HUES6 (cell line): ENCODE data around the gene MBNL2.

ENCODE experiments used
- H3K27ac ChIP-seq: 2 replicates; pipeline ENCODE4 v1.7.0; 2013; ENCODE audit warnings: low read depth, mild to moderate bottlenecking, low read length, inconsistent platforms
- H3K27me3 ChIP-seq: 2 replicates; pipeline ENCODE4 v1.6.1; 2013; ENCODE audit warnings: low read length; ENCODE audit not compliant: control insufficient read depth, insufficient read depth
- H3K36me3 ChIP-seq: 2 replicates; pipeline ENCODE4 v1.6.1; 2013; ENCODE audit warnings: low read length; ENCODE audit not compliant: control insufficient read depth, insufficient read depth
- H3K4me1 ChIP-seq: 2 replicates; pipeline ENCODE4 v1.6.1; 2013; ENCODE audit warnings: low read length; ENCODE audit not compliant: control insufficient read depth, insufficient read depth
- H3K4me3 ChIP-seq: 2 replicates; pipeline ENCODE4 v1.5.1; 2013; ENCODE audit warnings: low read depth, low read length
- H3K9ac ChIP-seq: one replicate; pipeline ENCODE4 v1.6.1; 2013; ENCODE audit warnings: mild to moderate bottlenecking, low read length
- H3K9me3 ChIP-seq: 2 replicates; pipeline ENCODE4 v1.6.1; 2013; ENCODE audit warnings: low read depth, low read length; ENCODE audit not compliant: control insufficient read depth, insufficient read depth

MBNL2 gene, protein sequence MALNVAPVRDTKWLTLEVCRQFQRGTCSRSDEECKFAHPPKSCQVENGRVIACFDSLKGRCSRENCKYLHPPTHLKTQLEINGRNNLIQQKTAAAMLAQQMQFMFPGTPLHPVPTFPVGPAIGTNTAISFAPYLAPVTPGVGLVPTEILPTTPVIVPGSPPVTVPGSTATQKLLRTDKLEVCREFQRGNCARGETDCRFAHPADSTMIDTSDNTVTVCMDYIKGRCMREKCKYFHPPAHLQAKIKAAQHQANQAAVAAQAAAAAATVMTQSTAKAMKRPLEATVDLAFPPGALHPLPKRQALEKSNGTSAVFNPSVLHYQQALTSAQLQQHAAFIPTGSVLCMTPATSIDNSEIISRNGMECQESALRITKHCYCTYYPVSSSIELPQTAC

GRCh38 chr13:97221989-97222700 lies at the start of gene MBNL2:
TSS of gene MBNL2 (plus strand) at chr13:97222333. CDS start at chr13:97276236, 53,903 bp downstream.
- peaks cover 94% of the 10 kb centered on the region for H3K27me3 ChIP-seq
- peak within 1 kb of the TSS; percentile 57 for H3K4me3 ChIP-seq
- H3K27ac ChIP-seq: no peak within 1 kb of the TSS
- H3K9me3 ChIP-seq: no peaks in the 10 kb centered on the region
- peaks cover 18% of the 10 kb centered on the region for H3K4me1 ChIP-seq
- H3K36me3 ChIP-seq: no peaks in the 10 kb centered on the region
- peak within 1 kb of the TSS; percentile 6 for H3K9ac ChIP-seq

- H3K4me3 ChIP-seq: no peak overlapping the region
- H3K27ac ChIP-seq: no peak overlapping the region
- H3K36me3 ChIP-seq: no peaks in the 10 kb centered on the region
- H3K27me3 ChIP-seq: peaks cover 4% of the 10 kb centered on the region
- H3K4me1 ChIP-seq: no peaks in the 10 kb centered on the region
- H3K9ac ChIP-seq: no peak overlapping the region
- H3K9me3 ChIP-seq: no peaks in the 10 kb centered on the region
Observed at GRCh38 chr13:97174638-97175037, 47.5 kb upstream of the MBNL2 start.

DNA sequence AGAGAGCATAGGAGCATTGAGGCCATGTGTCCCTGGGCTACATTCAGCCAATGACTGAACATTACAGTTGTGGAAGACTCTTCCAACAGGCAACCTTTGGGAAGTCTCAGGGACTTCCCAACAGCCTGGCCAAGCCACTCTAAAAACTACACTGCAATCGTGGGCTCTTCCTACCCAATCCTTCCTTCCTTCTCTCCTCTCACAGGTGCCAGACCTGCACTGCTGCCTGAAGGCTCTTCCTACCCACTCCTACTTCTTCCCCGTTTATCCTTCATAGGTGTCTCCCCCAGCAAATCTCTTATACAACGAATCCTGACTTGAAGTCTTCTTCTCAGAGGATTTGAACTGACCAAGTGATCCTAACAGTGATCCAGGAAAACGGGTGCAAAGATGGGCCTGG lies 47.1 kb upstream of the MBNL2 start:
- H3K9me3 ChIP-seq: no peaks in the 10 kb centered on the region
- H3K4me3 ChIP-seq: no peak overlapping the region
- H3K27me3 ChIP-seq: peaks cover 4% of the 10 kb centered on the region
- H3K4me1 ChIP-seq: no peaks in the 10 kb centered on the region
- H3K36me3 ChIP-seq: no peaks in the 10 kb centered on the region
- H3K9ac ChIP-seq: no peak overlapping the region
- H3K27ac ChIP-seq: no peak overlapping the region

DNA sequence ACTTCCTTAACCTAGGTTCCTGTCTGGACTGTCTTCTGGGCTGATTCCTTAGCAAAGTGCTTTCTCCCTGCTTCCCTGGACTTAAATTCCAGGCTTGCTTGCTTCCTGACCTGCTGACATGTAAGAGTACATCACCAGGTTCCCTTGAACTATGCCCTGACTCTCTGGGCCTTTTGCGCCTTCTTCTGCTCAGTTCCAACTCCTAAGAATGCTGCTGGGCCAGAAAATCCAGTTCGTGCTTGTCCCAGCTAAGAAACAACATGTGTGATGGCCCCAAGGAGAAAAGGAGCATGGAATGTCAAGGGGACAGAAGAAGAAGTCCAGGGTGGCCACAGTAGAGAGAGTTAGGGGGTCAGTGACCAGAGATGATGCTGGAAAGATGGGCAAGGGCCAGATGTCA lies 42.6 kb upstream of the MBNL2 start:
- H3K4me1 ChIP-seq: no peaks in the 10 kb centered on the region
- H3K36me3 ChIP-seq: no peaks in the 10 kb centered on the region
- H3K9me3 ChIP-seq: no peaks in the 10 kb centered on the region
- no peak overlapping the region for H3K27ac ChIP-seq
- no peak overlapping the region for H3K4me3 ChIP-seq
- H3K27me3 ChIP-seq: peaks cover 2% of the 10 kb centered on the region; the same call in 1 of the 2 replicates
- no peak overlapping the region for H3K9ac ChIP-seq

DNA sequence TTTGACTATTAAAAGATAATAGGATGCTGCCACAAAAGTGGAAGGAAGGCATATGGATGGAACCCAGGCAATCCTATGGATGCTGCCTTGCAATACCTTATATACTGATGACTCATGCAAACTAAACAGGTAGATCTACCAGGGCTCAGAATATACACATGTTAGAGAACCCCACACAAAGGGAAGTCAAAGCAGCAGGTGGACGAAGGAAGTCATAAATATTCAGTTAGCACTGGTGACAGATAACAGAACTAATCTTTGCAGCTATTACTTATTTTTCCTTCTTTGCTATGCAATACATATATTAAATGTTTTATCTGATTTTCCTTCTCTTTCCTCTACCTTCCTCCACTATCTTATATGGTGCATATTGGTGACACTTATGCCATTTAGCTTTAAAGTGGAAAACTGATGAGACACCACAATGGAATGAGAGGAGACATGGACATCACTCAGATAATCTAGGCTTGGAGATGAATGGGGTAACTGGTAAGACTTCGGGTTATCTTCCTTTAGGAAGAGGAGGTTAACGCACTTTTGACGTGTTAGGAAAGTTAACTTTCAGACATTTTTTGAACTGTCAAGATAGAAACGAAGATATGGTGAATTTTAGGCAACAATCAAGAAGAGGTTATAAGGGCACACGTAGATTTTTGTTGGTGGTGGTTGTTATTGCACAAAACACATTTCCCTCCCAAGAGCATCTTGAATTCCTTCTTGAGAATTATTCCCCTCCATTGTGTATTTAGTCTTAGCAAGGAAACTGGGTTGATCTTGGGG lies 39.8 kb upstream of the MBNL2 start:
- Histone ChIP-seq H3K9me3 (no peaks in the 10 kb centered on the region), H3K27ac (no peak overlapping the region), H3K4me3 (no peak overlapping the region), H3K9ac (no peak overlapping the region), H3K36me3 (no peaks in the 10 kb centered on the region), H3K4me1 (no peaks in the 10 kb centered on the region), H3K27me3 (peaks cover 2% of the 10 kb centered on the region; the same call in 1 of the 2 replicates)

- Histone ChIP-seq H3K27ac (no peak overlapping the region), H3K9ac (no peak overlapping the region), H3K9me3 (no peaks in the 10 kb centered on the region), H3K4me1 (no peaks in the 10 kb centered on the region), H3K27me3 (peaks cover 2% of the 10 kb centered on the region; the same call in 1 of the 2 replicates), H3K36me3 (no peaks in the 10 kb centered on the region), H3K4me3 (no peak overlapping the region)
Observed at GRCh38 chr13:97185291-97185690, 36.8 kb upstream of the MBNL2 start.

DNA sequence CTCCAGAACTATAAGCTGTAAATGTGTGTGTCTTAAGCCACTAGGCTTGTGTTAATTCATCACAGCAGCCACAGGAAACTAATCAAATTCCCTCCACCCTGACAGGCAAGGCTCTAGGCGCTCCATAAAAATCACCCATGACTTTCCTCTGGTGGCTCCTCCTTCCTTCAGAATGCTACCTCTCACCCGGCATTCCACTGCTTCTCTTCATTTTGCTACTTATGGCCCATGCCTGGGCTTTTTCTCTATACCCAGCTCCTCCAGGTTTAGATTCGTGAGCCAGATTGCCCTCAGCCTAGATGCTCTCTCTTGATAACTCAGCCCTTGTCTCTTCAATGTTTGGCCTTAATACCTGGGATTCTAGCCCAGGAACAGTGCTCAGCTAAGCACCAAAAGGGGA lies 36.4 kb upstream of the MBNL2 start:
- no peaks in the 10 kb centered on the region for H3K36me3 ChIP-seq
- H3K9me3 ChIP-seq: no peaks in the 10 kb centered on the region
- H3K4me3 ChIP-seq: no peak overlapping the region
- no peaks in the 10 kb centered on the region for H3K4me1 ChIP-seq
- no peak overlapping the region for H3K27ac ChIP-seq
- H3K27me3 ChIP-seq: peaks cover 2% of the 10 kb centered on the region; the same call in 1 of the 2 replicates
- H3K9ac ChIP-seq: no peak overlapping the region

- Histone ChIP-seq H3K9ac (no peak overlapping the region), H3K27ac (no peak overlapping the region), H3K4me3 (no peak overlapping the region)
Observed at GRCh38 chr13:97188207-97188606, 33.9 kb upstream of the MBNL2 start.

GRCh38 chr13:97189928-97190327 lies 32.2 kb upstream of the MBNL2 start:
- H3K36me3 ChIP-seq: no peaks in the 10 kb centered on the region
- peaks cover 7% of the 10 kb centered on the region for H3K4me1 ChIP-seq
- H3K9ac ChIP-seq: no peak overlapping the region
- no peaks in the 10 kb centered on the region for H3K9me3 ChIP-seq
- H3K27me3 ChIP-seq: no peaks in the 10 kb centered on the region
- no peak overlapping the region for H3K4me3 ChIP-seq
- no peak overlapping the region for H3K27ac ChIP-seq

More at GRCh38 chr13:97188207-97188606, 33.9 kb upstream of the MBNL2 start:
- Histone ChIP-seq H3K36me3 (no peaks in the 10 kb centered on the region), H3K27me3 (0 out of 2 replicates have a peak, but pooled peaks cover 2% of the 10 kb centered on the region), H3K9me3 (no peaks in the 10 kb centered on the region), H3K4me1 (no peaks in the 10 kb centered on the region)

DNA sequence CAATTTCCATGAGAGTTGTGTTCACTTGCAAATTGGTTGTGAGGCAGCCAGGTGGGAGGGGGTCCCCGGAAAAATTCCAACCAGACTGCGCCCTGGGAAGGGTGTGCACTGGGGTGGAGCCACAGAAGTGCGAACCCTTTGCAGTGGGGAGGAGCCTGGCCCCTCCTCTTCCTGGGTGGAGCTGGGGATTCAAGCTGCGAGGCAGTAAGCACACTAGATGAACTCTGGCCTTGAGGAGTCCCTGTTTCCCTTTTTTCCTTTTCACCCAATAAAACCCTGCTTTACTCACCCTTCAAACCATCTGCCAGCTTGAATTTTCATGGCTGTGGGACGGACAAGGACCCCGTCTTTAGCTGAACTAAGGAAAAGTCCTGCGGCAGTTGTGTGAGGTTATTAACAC lies 31.0 kb upstream of the MBNL2 start:
- H3K27me3 ChIP-seq: no peaks in the 10 kb centered on the region
- no peak overlapping the region for H3K9ac ChIP-seq
- no peak overlapping the region for H3K4me3 ChIP-seq
- H3K27ac ChIP-seq: no peak overlapping the region
- no peaks in the 10 kb centered on the region for H3K36me3 ChIP-seq
- peaks cover 8% of the 10 kb centered on the region for H3K4me1 ChIP-seq
- H3K9me3 ChIP-seq: no peaks in the 10 kb centered on the region
